Ramos (cell line): Measurements from ENCODE around the gene ANKS1A.
"Not testable (repeated sequence)": the region's sequence is repeated elsewhere in the genome, so short reads cannot be mapped to it uniquely, and the experiment has no call there.

ENCODE experiments used
- in situ Hi-C: fragments of 300-500 bp; cut with MboI; formaldehyde crosslinking; loops from one replicate; pipeline ENCODE4 v1.14.3; 2022; ENCODE audit warnings: low sequenced_read_pairs; ENCODE audit not compliant: unreplicated experiment

Gene ANKS1A

GRCh38 chr6:34877869-34878485 lies 11.1 kb upstream of the ANKS1A start:
- in situ Hi-C loops, result no loop called here

GRCh38 chr6:34884073-34884472 lies 5.0 kb upstream of the ANKS1A start:
- in situ Hi-C loops, result not testable (repeated sequence)

GRCh38 chr6:34884996-34885395 lies 4.1 kb upstream of the ANKS1A start:
- in situ Hi-C loops, result no loop called here

- in situ Hi-C loops, result not testable (repeated sequence)
These were observed 3.2 kb upstream of the ANKS1A start for GRCh38 chr6:34885837-34886236.

- in situ Hi-C loops, result no loop called here
These were observed 1.1 kb upstream of the ANKS1A start, which contains the start of gene TAF11 for GRCh38 chr6:34887753-34888513. Gene TAF11 (minus strand): TSS chr6:34888042. CDS start chr6:34887957, 85 bp downstream.

GRCh38 chr6:34888514-34888856 lies 570 bp upstream of the ANKS1A start:
- in situ Hi-C loops, result no loop called here

- in situ Hi-C loops, result no loop called here
These were observed 1.5 kb downstream of the ANKS1A start for GRCh38 chr6:34890533-34890925.

- in situ Hi-C loops, result no loop called here
These were observed 2.2 kb downstream of the ANKS1A start for GRCh38 chr6:34891296-34891695.

- in situ Hi-C loops, result no loop called here
These were observed 5.6 kb downstream of the ANKS1A start for GRCh38 chr6:34894693-34895092.

- in situ Hi-C loops, result no loop called here
These were observed 8.1 kb downstream of the ANKS1A start for GRCh38 chr6:34897130-34897529.

- in situ Hi-C loops, result no loop called here
These were observed 8.7 kb downstream of the ANKS1A start for GRCh38 chr6:34897716-34898115.

- in situ Hi-C loops, result not testable (repeated sequence)
These were observed 10.7 kb downstream of the ANKS1A start for GRCh38 chr6:34899748-34900147.

GRCh38 chr6:34900321-34901031 lies 11.4 kb downstream of the ANKS1A start:
- in situ Hi-C loops, result no loop called here

GRCh38 chr6:34901930-34902329 lies 12.9 kb downstream of the ANKS1A start:
- in situ Hi-C loops, result no loop called here

- in situ Hi-C loops, result no loop called here
These were observed 16.0 kb downstream of the ANKS1A start for GRCh38 chr6:34904990-34905613.

- in situ Hi-C loops, result no loop called here
These were observed 17.8 kb downstream of the ANKS1A start for GRCh38 chr6:34906826-34907225.

- in situ Hi-C loops, result no loop called here
These were observed 19.1 kb downstream of the ANKS1A start for GRCh38 chr6:34908194-34908593.

- in situ Hi-C loops, result no loop called here
These were observed 20.3 kb downstream of the ANKS1A start for GRCh38 chr6:34909320-34909883.

- in situ Hi-C loops, result no loop called here
These were observed 22.8 kb downstream of the ANKS1A start for GRCh38 chr6:34911822-34912221.

GRCh38 chr6:34912715-34913464 lies 23.8 kb downstream of the ANKS1A start:
- in situ Hi-C loops, result no loop called here
